Measurements from ENCODE around the gene UBASH3B.

The UBASH3B gene

GRCh38 chr11:122676638-122677037 is 21.1 kb downstream of the UBASH3B start:
- no peak for TF ChIP-seq TAF1 (IDR thresholded peaks at IDR 0.05; ENCODE audit: low read depth)
- no peak for TF ChIP-seq ZBTB7A (IDR thresholded peaks at IDR 0.05; ENCODE audit: low read depth)
- TF ChIP-seq, protein P1, sequence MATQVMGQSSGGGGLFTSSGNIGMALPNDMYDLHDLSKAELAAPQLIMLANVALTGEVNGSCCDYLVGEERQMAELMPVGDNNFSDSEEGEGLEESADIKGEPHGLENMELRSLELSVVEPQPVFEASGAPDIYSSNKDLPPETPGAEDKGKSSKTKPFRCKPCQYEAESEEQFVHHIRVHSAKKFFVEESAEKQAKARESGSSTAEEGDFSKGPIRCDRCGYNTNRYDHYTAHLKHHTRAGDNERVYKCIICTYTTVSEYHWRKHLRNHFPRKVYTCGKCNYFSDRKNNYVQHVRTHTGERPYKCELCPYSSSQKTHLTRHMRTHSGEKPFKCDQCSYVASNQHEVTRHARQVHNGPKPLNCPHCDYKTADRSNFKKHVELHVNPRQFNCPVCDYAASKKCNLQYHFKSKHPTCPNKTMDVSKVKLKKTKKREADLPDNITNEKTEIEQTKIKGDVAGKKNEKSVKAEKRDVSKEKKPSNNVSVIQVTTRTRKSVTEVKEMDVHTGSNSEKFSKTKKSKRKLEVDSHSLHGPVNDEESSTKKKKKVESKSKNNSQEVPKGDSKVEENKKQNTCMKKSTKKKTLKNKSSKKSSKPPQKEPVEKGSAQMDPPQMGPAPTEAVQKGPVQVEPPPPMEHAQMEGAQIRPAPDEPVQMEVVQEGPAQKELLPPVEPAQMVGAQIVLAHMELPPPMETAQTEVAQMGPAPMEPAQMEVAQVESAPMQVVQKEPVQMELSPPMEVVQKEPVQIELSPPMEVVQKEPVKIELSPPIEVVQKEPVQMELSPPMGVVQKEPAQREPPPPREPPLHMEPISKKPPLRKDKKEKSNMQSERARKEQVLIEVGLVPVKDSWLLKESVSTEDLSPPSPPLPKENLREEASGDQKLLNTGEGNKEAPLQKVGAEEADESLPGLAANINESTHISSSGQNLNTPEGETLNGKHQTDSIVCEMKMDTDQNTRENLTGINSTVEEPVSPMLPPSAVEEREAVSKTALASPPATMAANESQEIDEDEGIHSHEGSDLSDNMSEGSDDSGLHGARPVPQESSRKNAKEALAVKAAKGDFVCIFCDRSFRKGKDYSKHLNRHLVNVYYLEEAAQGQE (IDR thresholded peaks at IDR 0.05; ENCODE audit: low read depth), result no peak
- TF ChIP-seq EGR1 (IDR thresholded peaks at IDR 0.05), result no peak
- TF ChIP-seq CREB1 (IDR thresholded peaks at IDR 0.05; ENCODE audit: low read depth), result no peak
- TF ChIP-seq EP300 (IDR thresholded peaks at IDR 0.05; ENCODE audit: borderline replicate concordance), result no peak
- no peak for TF ChIP-seq TEAD4 (IDR thresholded peaks at IDR 0.05)
- TF ChIP-seq RAD21 (IDR thresholded peaks at IDR 0.05; ENCODE audit: low read depth), result no peak
- TF ChIP-seq USF1 (IDR thresholded peaks at IDR 0.05), result no peak

DNA sequence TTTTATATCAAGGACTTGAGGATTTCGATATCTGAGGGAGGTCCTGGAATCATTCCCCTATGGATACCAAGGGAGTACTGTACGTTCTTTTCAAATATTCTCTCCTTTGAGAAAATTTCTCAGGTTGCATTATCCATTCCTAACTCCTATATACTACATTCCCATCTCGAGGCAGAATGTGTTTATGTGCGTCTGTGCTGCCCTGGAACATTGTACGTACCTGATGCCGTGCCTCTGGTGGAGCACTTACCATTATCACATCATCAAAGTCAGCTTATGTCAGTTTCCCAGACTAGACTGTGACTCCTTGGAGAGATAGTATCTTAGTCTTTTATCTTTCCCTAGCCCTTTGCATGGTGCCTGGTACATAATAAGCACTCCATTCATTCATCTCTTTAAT is 21.7 kb downstream of the UBASH3B start:
- TF ChIP-seq TCF12 (IDR thresholded peaks at IDR 0.05; ENCODE audit: low read depth), result no peak
- no peak for TF ChIP-seq TEAD4 (IDR thresholded peaks at IDR 0.05)
- no peak for TF ChIP-seq ZBTB7A (IDR thresholded peaks at IDR 0.05; ENCODE audit: low read depth)
- TF ChIP-seq CEBPB (IDR thresholded peaks at IDR 0.05), result no peak
- no peak for TF ChIP-seq EGR1 (IDR thresholded peaks at IDR 0.05)
- TF ChIP-seq, protein P1 (IDR thresholded peaks at IDR 0.05; ENCODE audit: low read depth), result no peak
- no peak for TF ChIP-seq USF1 (IDR thresholded peaks at IDR 0.05)
- no peak for TF ChIP-seq YY1 (IDR thresholded peaks at IDR 0.05; ENCODE audit: low read depth)
- no peak for TF ChIP-seq FOXM1 (IDR thresholded peaks at IDR 0.05; ENCODE audit: borderline replicate concordance, low read depth)
- no peak for TF ChIP-seq MAX (IDR thresholded peaks at IDR 0.05)
- TF ChIP-seq TAF1 (IDR thresholded peaks at IDR 0.05; ENCODE audit: low read depth), result no peak
- no peak for TF ChIP-seq CREB1 (IDR thresholded peaks at IDR 0.05; ENCODE audit: low read depth)
- no peak for TF ChIP-seq RAD21 (IDR thresholded peaks at IDR 0.05; ENCODE audit: low read depth)
- TF ChIP-seq NFIC (IDR thresholded peaks at IDR 0.05), result no peak
- TF ChIP-seq EP300 (IDR thresholded peaks at IDR 0.05; ENCODE audit: borderline replicate concordance), result no peak

- no peak for TF ChIP-seq YY1 (IDR thresholded peaks at IDR 0.05; ENCODE audit: low read depth)
- no peak for TF ChIP-seq MAX (IDR thresholded peaks at IDR 0.05)
- no peak for TF ChIP-seq ZBTB7A (IDR thresholded peaks at IDR 0.05; ENCODE audit: low read depth)
These were observed 22.9 kb downstream of the UBASH3B start for GRCh38 chr11:122678406-122678805.

DNA sequence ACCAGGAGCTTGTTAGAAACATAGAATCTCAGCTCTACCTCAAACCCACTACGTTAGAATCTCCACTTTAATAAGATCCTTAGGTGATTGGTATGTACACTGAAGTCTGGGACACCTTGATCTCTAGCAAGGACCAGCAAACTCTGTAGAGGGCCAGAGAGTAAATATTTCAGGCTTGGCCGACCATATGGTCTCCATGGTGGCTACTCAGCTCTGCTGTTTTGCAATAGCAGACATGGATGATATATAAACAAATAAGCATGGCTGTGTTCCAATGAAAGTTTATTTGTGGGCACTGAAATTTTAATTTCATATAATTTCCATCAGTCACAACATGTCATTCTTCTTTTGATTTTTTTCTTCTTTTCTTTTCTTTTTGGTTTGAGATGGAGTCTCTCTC is 23.9 kb downstream of the UBASH3B start:
- TF ChIP-seq TCF12 (IDR thresholded peaks at IDR 0.05; ENCODE audit: low read depth) (no peak), TEAD4 (IDR thresholded peaks at IDR 0.05) (no peak), NFIC (IDR thresholded peaks at IDR 0.05) (no peak), YY1 (IDR thresholded peaks at IDR 0.05; ENCODE audit: low read depth) (no peak), TAF1 (IDR thresholded peaks at IDR 0.05; ENCODE audit: low read depth) (no peak), FOXM1 (IDR thresholded peaks at IDR 0.05; ENCODE audit: borderline replicate concordance, low read depth) (no peak), EGR1 (IDR thresholded peaks at IDR 0.05) (no peak), CEBPB (IDR thresholded peaks at IDR 0.05) (no peak), USF1 (IDR thresholded peaks at IDR 0.05) (no peak), EP300 (IDR thresholded peaks at IDR 0.05; ENCODE audit: borderline replicate concordance) (no peak), RAD21 (IDR thresholded peaks at IDR 0.05; ENCODE audit: low read depth) (no peak), CREB1 (IDR thresholded peaks at IDR 0.05; ENCODE audit: low read depth) (no peak), MAX (IDR thresholded peaks at IDR 0.05) (no peak), ZBTB7A (IDR thresholded peaks at IDR 0.05; ENCODE audit: low read depth) (no peak)
- TF ChIP-seq, protein P1 (IDR thresholded peaks at IDR 0.05; ENCODE audit: low read depth), result no peak
